DMS53 (cell line): ENCODE measurements around the gene PODXL2.

ENCODE experiments used
- DNase-seq: peaks from one replicate; lab custom pipeline; 2025; lab: John Stamatoyannopoulos, UW

Gene PODXL2

DNA sequence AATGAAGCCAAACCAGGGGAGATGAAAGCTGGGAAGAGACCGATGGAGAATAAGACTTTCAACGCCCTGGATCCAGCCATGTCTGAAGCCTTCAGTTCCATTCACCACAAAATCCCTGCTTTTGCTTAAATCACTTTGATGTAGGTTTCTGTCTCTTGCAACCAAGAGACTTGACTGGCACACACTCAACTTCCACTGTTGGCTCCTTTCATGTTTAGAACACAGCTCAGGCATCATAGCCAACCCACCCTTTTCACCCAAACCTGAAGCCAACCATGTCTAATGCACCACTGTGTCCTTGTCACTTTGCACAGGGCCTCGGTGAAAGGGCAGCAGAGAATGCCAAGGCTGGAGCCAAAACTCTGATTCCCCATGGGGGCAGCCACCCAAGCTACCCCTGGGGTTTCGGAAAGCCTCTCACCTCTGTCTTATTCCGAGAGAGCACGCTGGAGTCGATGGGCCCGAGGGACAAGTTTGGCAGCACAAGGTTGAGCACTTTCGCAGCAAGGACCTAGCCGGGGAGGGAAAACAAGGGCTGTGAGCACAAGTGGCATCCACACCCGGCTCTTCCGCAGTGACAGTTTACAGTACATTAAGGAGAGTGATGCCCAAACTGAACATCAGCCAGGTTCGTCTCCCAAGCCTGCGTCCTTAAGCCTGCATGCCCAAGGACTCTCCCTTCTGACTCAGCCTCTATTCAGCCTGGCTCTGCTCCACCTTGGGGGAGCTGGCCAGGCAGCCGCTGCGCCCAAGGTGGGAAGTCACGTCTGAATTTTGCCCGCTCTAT lies 81.4 kb downstream of the PODXL2 start:
- DNase-seq: no peak

DNA sequence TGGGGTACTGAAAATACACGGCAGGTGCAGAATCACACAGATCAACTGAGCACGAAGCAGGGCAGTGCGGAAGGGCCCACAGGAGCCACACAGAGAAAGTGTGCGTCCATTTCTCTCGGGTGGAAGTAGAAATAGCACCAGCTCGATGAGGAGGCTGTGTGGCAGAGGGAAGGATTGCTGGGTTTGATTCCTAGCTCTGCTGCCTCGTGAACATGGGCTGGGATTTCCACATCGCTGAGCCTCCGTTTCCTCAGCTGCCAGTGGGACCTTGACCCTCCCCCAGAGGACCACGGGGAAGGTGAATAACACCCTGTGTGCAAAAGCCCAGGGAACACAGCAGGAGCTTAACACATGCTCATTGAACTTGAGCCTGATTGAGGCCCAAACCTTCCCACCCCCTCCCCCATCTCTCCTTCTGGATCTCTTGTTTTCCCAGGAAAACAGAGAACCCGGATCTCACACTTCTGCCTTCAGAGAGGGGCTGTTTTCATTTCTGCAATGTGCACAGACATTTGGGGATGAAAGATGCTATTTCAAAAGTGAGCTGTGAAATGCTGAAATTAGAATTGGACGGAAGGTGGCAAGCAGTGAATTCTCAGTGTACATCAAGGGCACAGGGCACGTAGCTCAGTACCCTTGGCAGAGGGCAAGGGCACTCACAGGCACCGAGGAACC lies 82.2 kb downstream of the PODXL2 start:
- no peak for DNase-seq

DNA sequence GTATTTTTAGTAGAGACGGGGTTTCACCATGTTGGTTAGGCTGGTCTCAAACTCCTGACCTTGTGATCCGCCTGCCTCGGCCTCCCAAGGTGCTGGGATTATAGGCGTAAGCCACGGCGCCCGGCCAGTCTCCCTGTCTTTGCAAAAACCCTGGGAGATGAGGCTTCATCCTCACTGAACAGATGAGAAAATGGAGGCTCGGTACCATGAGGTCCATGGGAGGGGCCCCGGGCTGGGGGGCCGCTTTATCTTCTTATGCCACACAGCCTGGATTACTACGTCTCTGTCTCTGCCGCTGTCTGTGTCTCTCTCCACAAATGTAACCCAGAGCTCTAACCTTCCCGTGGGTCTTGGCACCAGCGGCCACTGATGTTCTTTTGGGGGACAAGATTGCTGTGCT lies 82.9 kb downstream of the PODXL2 start:
- no peak for DNase-seq

DNA sequence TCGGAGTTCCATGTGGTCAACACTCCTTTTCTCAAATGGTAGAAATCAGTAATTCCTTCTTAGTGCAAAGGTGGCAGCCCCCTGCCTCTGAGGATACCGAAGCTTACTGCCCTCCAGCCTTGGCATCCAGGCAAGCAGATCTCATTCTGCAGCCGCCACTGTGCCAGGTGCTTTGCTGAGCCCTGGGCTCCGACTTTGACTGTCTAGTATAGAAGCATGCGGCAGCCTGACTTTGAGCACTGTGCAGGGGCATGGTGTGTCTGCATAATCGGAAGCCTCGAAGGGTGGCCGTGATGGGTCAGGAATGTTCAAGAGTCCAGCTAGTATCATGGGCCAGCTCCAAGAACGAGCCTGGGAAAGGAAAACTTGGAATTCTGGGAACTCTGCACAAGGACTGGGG lies 83.5 kb downstream of the PODXL2 start:
- DNase-seq: no peak

DNA sequence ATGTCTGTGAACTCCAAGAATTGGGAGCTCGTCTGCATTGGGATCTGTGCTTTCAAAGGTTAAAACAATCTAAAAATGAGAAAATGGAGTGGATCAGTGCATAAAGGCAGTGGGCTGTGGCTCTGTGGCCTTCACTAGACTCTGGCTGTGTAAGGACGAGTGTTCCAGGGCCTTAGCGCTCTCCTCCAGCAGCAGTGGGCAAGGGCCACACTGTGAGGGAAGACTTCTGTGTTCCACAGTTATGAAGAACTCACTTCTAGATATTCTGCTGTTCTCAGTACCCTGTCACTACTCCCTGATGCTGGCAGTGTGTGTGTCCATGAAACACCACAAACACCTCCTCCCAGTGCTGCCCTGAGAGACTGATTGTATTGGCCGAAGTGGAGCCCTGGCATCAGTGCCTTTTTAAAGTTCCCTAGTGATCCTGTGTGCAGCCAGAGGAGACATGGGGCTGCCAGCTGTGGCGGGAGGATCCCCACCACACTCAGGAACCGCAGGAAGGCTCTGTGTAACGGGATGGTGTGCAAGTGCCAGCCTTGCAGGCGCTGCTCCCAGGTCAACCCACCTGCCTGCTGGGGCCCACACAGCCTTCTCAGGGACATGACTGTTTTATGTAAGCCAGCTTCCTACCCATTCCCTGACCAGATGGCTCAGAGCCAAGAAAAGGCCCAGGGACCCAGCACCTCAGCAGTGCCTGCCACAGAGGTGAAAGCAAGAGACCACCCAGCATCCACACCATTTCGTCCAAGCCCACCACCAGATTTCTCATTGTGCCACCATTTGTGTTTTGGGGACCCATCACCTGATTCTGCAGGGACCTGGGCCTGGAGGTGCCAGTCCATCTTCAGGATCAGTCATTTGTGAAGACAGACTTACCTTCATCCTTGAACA lies 84.1 kb downstream of the PODXL2 start:
- DNase-seq: no peak

DNA sequence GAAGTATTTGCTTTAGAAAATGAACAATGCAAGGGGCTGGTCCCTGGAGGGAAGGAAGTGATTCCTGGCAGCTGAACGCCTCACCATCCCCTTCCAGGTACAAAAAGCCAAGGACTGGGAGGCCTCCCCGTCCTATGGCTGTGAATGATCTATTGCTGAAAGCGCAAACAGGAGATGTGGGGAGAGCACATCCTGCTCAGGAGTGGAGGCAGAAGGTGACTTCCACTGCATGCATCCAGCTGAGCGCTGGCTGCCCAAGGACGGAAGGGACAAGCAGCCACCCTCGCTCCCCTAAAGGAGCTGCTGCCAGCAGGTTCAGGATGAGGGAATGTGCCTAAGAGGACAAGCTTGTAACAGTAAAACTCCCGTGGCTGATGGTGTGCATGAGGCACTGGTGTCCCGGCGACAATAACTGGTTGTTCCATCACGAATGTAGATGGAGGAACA lies 85.2 kb downstream of the PODXL2 start:
- peak; percentile 8 for DNase-seq

DNA sequence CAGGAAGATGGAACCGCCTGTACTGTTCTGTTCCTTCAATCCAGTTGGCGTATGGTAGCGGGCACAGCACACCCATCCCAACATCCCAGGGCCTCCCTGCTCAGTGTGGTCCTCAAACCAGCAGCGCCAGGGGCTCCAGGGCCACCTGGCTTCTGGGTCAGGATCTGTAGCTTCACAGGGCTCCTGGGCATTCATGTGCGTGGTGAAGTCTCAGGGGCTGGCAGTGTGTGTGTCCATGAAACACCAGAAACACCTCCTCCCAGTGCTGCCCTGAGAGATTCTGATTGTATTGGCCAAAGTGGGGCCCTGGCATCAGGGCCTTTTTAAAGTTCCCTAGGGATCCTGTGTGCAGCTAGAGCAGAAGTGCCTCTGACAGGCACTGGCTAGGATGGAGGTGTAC lies 85.9 kb downstream of the PODXL2 start:
- no peak for DNase-seq

DNA sequence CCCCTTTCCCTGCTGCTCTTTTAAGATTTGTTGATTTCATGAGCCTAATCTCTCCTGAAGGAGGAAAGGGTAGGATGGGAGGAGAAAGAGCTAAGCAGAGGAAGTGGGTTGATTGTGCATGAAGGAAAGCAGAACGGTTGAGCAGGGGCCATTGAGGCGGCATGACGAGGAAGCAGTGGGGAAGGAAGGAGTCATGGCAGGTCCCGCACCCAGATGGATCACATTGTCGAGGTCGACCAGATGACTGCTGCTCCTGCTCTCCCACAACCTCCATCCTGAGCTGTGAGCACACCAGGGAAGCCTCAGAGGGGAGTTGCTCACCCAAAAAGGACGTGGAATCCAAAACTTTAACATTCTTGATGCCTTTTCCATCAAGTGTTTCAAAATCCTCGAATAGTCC lies 86.5 kb downstream of the PODXL2 start:
- no peak for DNase-seq

DNA sequence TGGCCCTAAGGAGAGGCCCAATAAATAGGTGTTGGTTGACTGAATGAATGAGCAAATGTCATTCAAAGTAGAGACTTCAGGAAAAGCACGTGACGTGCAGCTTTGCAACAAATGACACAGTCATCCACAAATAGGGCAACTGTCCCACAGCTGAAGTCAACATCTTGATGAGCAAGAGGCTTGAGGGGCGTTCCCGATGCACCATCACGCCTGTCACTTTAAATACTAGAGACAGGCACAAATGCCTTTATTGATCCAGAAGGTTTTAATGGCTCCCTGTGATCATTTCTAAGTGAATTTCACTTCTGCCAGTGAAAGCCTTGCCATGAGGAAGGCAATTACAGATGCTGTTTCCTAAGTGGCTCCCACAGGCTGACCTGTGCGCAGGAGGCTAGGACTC lies 87.4 kb downstream of the PODXL2 start:
- no peak for DNase-seq

DNA sequence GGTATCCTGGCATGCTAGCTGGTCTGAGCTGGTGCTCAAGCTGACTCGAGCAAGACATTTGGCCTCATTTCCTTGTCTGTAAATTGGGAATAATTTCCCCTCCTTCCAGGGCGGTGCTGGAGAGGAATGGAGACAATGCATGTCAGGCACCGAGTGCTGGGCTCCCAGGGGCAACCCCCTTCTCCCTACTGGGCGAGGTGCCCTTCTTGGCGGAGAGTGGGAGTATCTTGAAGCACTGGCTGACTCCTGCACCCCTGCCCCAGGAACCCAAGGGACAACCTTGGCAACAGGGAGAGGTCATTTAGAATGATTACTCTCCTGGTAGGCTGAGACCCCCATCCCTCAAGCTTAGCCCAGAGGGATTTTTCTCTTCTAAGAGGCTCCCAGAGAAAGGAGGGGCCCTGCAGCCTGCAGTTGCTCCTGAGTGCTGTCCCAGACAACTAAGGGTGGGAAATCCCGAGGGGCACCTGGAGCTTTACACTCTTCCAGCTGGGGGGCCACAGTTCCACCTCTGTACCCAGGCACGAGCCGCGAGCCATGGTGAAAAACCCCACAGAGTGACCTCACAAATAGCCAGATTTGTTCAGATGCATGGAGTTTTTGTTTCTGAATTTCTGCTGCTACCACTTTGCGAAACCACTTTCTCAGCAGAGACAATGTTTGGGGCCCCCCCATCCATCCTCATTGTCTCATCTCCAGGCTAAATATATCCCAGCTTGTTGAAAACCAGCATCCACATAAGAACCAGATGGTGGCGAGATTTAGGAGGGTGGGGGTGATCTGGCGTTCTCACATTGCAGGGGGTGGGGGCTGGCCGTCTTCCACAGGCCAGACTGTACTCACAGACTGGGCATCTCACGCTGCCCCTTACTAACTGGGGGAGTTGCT lies 88.6 kb downstream of the PODXL2 start:
- DNase-seq: no peak

DNA sequence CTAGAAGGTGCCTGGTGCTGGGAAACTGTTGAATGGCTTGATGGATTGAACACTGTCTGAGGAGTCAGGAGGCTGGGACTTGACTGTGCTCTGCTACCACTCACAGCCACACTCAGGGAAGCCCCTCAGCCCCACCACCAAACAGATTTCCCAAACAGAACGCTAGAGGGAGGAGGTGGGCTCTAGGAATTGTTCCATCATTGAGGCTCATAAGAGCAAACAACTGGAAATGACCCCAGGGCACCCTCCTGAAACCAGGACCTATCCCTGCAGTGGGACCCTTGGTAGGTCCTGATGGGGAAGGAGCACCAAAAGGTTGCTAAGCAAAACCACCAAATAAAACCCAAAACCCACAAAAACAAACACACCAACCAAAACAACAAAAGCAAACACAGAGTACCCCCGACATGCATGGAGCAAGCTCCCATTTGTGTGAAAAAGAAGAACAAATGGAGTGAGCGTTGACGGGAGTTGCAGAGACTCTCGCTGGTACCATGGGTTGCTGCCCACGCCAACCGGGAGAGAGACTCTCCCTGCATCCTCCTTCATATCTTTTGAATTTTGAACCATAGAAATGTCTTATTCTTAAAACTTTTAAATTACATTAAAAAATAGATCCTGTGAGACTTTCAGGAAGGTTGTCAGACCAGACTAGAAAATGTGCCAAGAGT lies 89.4 kb downstream of the PODXL2 start:
- DNase-seq: no peak

DNA sequence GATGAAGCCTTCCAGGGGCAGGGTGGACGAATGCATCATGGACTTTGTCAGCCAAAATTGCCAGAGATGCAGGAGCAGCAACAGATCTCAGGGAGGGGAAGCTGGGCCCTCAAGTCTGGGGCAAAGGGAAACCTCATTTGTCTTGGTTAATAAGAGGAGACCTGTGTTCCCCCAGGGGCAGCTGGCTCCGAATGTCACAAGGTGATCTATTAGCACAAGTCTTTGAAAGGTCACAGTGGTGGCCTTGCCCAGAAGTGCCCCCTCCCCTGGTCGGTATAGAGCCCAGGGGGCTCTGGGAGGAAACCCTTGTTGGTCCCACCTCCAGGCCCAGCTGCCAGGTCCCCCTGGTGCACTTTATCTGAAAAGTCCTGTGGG lies 89.9 kb downstream of the PODXL2 start:
- no peak for DNase-seq

DNA sequence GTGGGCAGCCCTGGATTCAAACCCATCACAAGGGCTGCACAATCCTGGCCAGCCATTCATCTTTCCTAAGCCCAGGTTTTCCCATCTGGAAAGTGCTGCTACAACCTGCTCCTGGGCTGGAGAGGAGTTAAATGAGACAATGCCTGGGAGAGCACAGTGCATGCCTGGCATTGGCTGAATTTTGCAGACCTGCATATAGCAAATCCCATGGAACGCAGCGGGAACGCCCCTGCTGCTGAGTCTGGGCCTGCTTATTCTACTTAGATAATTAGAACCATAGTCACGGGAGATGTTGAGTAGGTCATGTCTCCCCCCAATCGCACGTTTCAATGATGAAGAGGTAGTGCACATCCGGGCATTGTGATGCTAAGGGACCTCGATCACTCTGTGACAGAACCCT lies 90.4 kb downstream of the PODXL2 start:
- no peak for DNase-seq

DNA sequence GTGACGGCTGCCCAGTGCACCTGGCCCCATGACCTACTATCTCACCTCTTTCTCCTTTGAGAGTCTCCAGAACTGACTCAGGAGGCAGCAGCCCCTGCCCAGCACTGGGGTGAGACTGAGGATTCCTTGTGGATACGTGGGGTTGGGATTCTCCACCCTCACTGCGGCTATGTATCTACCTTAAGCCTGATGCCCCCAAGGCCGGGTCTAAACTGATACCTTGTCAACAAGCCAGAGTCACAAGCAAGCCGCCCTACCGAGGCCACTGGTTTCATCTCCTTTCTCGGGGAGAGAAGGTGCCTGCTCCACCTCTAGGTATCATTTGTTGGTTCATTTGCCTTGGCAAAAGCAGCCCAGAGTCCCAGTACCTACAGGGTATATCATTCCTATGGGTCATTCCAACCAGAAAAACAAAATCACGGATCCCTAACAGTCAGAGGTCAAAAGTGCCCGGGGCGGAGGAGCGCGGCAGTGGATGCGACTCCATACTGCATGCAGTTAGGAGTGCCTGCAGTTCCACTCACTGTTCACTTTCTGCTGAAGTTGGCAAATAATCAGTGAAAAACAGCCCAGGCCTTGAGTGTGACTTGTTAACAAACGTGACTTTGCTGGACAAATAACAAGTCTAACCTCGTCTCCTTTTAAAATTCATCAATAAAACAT lies 91.3 kb downstream of the PODXL2 start:
- no peak for DNase-seq

DNA sequence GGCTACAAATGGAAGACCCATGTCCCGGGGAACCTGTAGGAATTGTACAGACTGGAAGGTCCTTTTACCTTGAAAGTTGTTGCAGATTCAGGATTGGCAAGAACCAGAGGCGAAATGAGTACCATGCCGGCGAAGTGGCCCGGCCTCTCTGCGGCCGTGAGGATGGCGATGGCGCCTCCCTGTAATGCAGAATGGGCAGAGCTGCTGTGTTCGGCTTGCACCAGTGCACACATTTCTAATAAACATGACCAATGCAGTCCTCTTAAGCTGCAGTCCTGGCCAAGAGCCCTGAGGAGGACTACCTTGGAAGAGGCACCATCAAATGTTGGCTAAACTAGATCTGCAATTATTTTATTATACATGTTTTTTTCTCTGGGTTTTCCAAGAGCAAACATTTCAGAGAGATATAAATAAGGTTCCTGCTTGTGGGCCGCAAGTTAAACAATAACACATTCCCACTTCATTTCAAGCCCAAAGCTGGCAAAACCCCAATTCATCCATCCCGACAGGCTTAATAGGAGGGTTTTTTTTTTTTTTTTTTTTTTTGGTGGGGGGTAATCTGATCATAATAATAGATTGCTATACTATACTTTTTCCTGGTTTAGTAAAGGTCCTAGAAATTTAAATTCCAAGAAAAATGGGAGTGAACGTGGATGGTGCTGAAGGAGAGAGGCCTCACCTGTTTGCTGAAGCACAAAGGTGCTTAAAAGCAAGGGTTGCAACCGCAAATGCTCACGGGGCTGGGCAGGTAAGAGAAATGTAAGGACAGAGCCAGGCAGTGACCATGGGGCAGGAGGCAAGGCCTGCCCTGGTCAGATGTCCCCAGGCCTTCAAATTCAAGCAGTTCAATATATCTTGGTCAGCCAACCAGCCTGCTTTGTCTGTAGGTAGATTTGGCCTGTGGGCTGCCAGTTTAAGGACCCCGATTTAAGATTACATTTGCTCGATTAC lies 92.3 kb downstream of the PODXL2 start:
- DNase-seq: no peak

DNA sequence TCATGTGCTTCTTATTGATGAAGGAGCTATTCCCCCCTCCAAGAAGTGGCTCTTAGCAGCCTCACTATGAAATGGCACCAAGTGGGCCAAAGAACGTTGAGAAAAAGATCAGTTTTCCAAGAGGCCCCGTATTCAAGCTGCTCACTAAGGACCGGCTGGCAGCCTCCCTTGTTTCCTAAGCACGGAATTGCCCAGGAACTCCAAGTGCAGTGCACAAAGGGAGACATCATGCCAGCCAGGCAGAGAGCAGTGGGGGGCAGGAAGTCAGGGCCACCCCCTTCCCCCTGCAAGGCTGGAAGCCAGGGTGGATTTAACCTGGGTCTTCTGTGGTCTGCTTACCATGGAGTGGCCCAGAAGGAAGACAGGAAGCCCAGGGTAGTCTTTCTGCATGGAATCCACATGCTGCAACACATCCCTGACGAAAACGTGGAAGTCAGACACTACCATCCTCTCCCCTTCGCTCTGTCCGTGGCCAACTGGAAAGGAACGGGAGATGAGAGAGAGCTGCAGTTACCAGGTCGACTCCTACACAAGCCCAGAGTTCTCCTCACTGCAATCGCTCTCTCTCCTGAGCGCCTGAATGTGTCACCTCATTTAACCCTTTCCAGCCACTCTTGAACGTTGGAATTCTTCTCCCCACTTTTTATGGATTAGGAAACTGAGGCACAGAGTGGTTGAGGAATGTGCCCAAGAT lies 93.3 kb downstream of the PODXL2 start:
- no peak for DNase-seq
